K562 (cell line): ENCODE results near the gene TMTC2. TPM values are rescaled to one million over a fixed set of nuclear protein-coding genes. Genes with fewer than 3 reads are reported as not detected.

Source experiments
- ATAC-seq: fragments of 200-7000 bp; cut with Tn5 transposase; 3 replicates; pipeline ENCODE4 v1.9.1; 2020; ENCODE audit warnings: moderate library complexity
- BruUV-seq: library from RNA; stranded (reverse); fragments of 400-500 nt; replicated peaks from 2 replicates; lab custom pipeline; 2021; lab: Mats Ljungman, UMichigan
- CTCF ChIA-PET: fragments of 300-600 bp; formaldehyde crosslinking; extraction: SDS; loops from one replicate; lab custom pipeline; 2021; ENCODE audit warnings: low intra/inter-chr PET ratio; lab: Yijun Ruan, JAX
- POLR2A ChIA-PET: fragments of 300-600, 350-650 bp; sonication (Branson Sonifier 250); formaldehyde crosslinking; extraction: SDS; loops from one replicate; lab custom pipeline; 2021; ENCODE audit warnings: antibody characterized with exemption, inconsistent platforms; lab: Yijun Ruan, JAX
- DNase-seq, 4 experiments: peaks; one replicate each; pipeline versions ENCODE4 v3.0.0 to v3.0.0-alpha.2; 2011 to 2018; ENCODE audit warnings: low spot score in 3 of 4, mixed read lengths in 3 of 4; ENCODE audit errors: extremely low read depth in 1 of 4
- FAIRE-seq: peaks from 2 replicates; lab custom pipeline; 2011; peaks lifted over from hg19 to GRCh38; lab: Jason Lieb, UNC
- H2AFZ ChIP-seq: 2 replicates; pipeline ENCODE4 v1.6.0; 2011; ENCODE audit warnings: low read depth, low read length, control low read depth, inconsistent platforms
- H3K27ac ChIP-seq: fragments of 200-600 bp; 3 replicates; pipeline ENCODE4 v1.8.0; 2011; ENCODE audit warnings: low read depth, mild to moderate bottlenecking, control low read depth, inconsistent platforms, low read length, moderate library complexity, mixed read lengths; ENCODE audit errors: extremely low read depth
- H3K27me3 ChIP-seq, 2 experiments: fragments of 300-600 bp in 1 of 2; 2 replicates in 1 of 2; 3 replicates in 1 of 2; pipeline versions ENCODE4 v1.6.0 to v1.8.0; 2011; ENCODE audit warnings: inconsistent platforms in 2 of 2, low read length in 2 of 2, mild to moderate bottlenecking in 1 of 2, mixed read lengths in 1 of 2, moderate library complexity in 1 of 2; ENCODE audit not compliant: control insufficient read depth in 2 of 2, insufficient read depth in 2 of 2
- H3K36me3 ChIP-seq: fragments of 300-600 bp; 3 replicates; pipeline ENCODE4 v1.8.0; 2011; ENCODE audit warnings: mild to moderate bottlenecking, low read length, inconsistent platforms; ENCODE audit not compliant: control insufficient read depth, insufficient read depth
- H3K4me1 ChIP-seq, 2 experiments: fragments of 200-600 bp in 1 of 2; replicated peaks in 1 of 2; 2 replicates in 1 of 2; 3 replicates in 1 of 2; pipeline versions ENCODE4 v1.5.1 to v1.8.0; 2011; ENCODE audit warnings: inconsistent platforms in 2 of 2, low read length in 2 of 2, mild to moderate bottlenecking in 1 of 2, mixed read lengths in 1 of 2, moderate library complexity in 1 of 2; ENCODE audit not compliant: control insufficient read depth in 2 of 2, insufficient read depth in 2 of 2
- H3K4me2 ChIP-seq: 2 replicates; pipeline ENCODE4 v1.6.1; 2011; ENCODE audit warnings: low read length, control low read depth, inconsistent platforms, mixed read lengths; ENCODE audit not compliant: insufficient read depth
- H3K4me3 ChIP-seq: fragments of 200-600 bp; sonication (generic), shearing (Covaris generic); 2 replicates; pipeline ENCODE4 v1.5.1; 2016; ENCODE audit warnings: control low read depth, inconsistent platforms
- H3K79me2 ChIP-seq: fragments of 200-600 bp; 3 replicates; pipeline ENCODE4 v1.8.0; 2011; ENCODE audit warnings: low read length, inconsistent platforms; ENCODE audit not compliant: control insufficient read depth, insufficient read depth
- H3K9ac ChIP-seq, 2 experiments: 2 replicates each; pipeline versions ENCODE4 v1.6.0 to v1.6.1; 2011; ENCODE audit warnings: low read depth in 2 of 2, low read length in 2 of 2, control low read depth in 1 of 2, inconsistent platforms in 1 of 2, mild to moderate bottlenecking in 1 of 2, mixed read lengths in 1 of 2; ENCODE audit not compliant: insufficient read depth in 1 of 2
- H3K9me1 ChIP-seq: one replicate; pipeline ENCODE4 v1.6.0; 2011; ENCODE audit warnings: inconsistent platforms, mild to moderate bottlenecking, low read length, moderate library complexity; ENCODE audit not compliant: control insufficient read depth, insufficient read depth
- H3K9me3 ChIP-seq: replicated peaks from 2 replicates; pipeline ENCODE4 v1.5.1; 2011; ENCODE audit warnings: low read depth, low read length, inconsistent platforms; ENCODE audit not compliant: control insufficient read depth, insufficient read depth
- H4K20me1 ChIP-seq: replicated peaks from 2 replicates; pipeline ENCODE4 v1.6.1; 2011; ENCODE audit warnings: low read length, inconsistent platforms, mixed read lengths; ENCODE audit not compliant: control insufficient read depth, insufficient read depth
- CBFB ChIP-seq: sonication (generic); formaldehyde crosslinking; IDR thresholded peaks from 2 replicates; pipeline ENCODE4 v1.4.0; 2020; ENCODE audit warnings: mild to moderate bottlenecking, missing genetic modification reagents
- HLTF ChIP-seq: fragments of 450-650 bp; IDR thresholded peaks from 2 replicates; pipeline ENCODE4 v1.6.1; 2016
- MEIS2 ChIP-seq: fragments of 450-650 bp; IDR thresholded peaks from 2 replicates; pipeline ENCODE4 v1.6.1; 2014; ENCODE audit warnings: mild to moderate bottlenecking; ENCODE audit not compliant: partially characterized antibody
- MYNN ChIP-seq, 2 experiments: sonication (generic); formaldehyde crosslinking in 1 of 2; IDR thresholded peaks; 2 replicates each; pipeline versions ENCODE4 v1.5.0 to v1.6.1; 2016 to 2020; ENCODE audit warnings: antibody characterized with exemption in 1 of 2, missing genetic modification reagents in 1 of 2
- NEUROD1 ChIP-seq: fragments of 150-350 bp; IDR thresholded peaks from 2 replicates; pipeline ENCODE4 v1.6.1; 2014; ENCODE audit warnings: borderline replicate concordance, low read length, low read depth; ENCODE audit not compliant: partially characterized antibody
- NFIX ChIP-seq: fragments of 250-450 bp; sonication (Bioruptor Pico); IDR thresholded peaks from 2 replicates; pipeline ENCODE4 v1.4.0; 2020; ENCODE audit warnings: low read depth, mild to moderate bottlenecking, moderate library complexity
- NR2C2 ChIP-seq, 2 experiments: fragments of 200-800 bp in 1 of 2; sonication (Bioruptor generic) in 1 of 2; sonication (generic) in 1 of 2; formaldehyde crosslinking in 1 of 2; IDR thresholded peaks; 2 replicates each; pipeline versions ENCODE4 v1.6.1 to v1.8.0; 2016 to 2022; ENCODE audit warnings: mild to moderate bottlenecking in 1 of 2, missing compliant biosample characterization in 1 of 2, missing genetic modification characterization in 1 of 2, missing genetic modification reagents in 1 of 2
- PTTG1 ChIP-seq: fragments of 450-650 bp; IDR thresholded peaks from 2 replicates; pipeline ENCODE4 v1.6.1; 2016; ENCODE audit warnings: low read depth, mild to moderate bottlenecking, missing genetic modification characterization, missing compliant biosample characterization
- ZNF695 ChIP-seq: fragments of 450-650 bp; formaldehyde crosslinking; IDR thresholded peaks from 2 replicates; pipeline ENCODE4 v1.4.0; 2020; ENCODE audit warnings: mild to moderate bottlenecking, moderate library complexity
- WGBS: fragments of 100-300 bp; shearing (Covaris generic); methylation state at CpG from one replicate; pipeline ENCODE4 v1.1.6; 2016; ENCODE audit warnings: low coverage, mixed read lengths; ENCODE audit not compliant: insufficient coverage; ENCODE audit errors: missing lambda C conversion rate; 5-methylcytosine and 5-hydroxymethylcytosine counted together
- in situ Hi-C: fragments of 300-500 bp; cut with MboI; formaldehyde crosslinking; loops from 4 replicates; pipeline ENCODE4 v1.15.0; 2018; ENCODE audit warnings: inconsistent platforms, mixed read lengths
- intact Hi-C: fragments of 100-400 bp; cut with micrococcal nuclease; formaldehyde crosslinking; loops from 2 replicates; pipeline ENCODE4 v1.14.2; 2022
- polyA plus RNA-seq, 8 experiments: library from polyadenylated mRNA; depleted of rRNA in 4 of 8; stranded (reverse) in 5 of 8; unstranded in 3 of 8; fragments of >200 nt; fragmentation: Nextera tagmentation in 2 of 8; fragmentation: Illumina TruSeq in 1 of 8; extraction: Ambion mirVana in 2 of 8; extraction: Trizol in 1 of 8; gene quantifications; 2 replicates each; pipeline versions ENCODE4 v1.2.1 to v1.2.3, GENCODE V29; 2011 to 2014; ENCODE audit warnings: inconsistent platforms in 1 of 8, missing spikeins in 1 of 8
- total RNA-seq, 7 experiments: library from RNA; depleted of rRNA in 6 of 7; stranded (reverse); fragments of >200 nt in 6 of 7; fragmentation: Illumina TruSeq in 2 of 7; extraction: Trizol in 2 of 7; gene quantifications; 2 replicates each; pipeline versions ENCODE4 v1.2.1 to v1.2.3, GENCODE V29; 2011 to 2021; ENCODE audit warnings: low replicate concordance in 1 of 7

The TMTC2 gene
- total and polyA plus RNA-seq, 9 of the 15 experiments (the other 6 are each of a cell fraction or from before 2014, with no cell fraction given), result 0.29 to 1.1 (median 0.55) TPM

DNA sequence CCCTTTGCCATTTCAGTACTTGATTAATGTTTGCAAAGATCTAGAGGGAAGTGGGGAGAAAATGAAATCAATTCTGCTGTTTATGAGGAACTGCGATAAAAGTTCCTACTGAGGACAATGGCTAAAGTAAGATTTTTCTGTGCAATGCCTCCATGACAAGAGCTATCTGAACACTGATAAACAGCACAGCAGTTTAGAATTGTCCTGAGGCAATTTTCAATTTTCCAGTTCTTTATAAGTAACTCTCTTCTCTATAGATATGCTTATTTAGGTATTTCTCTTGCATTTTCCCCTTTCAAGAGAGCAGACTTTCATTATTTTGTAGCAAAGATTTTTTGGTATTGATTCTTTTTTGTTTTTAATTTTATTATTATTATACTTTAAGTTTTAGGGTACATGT, 34.6 kb upstream of the TMTC2 start:
- FAIRE-seq (no peak), ATAC-seq (no peak), DNase-seq (no peak)
- H3K9me3 ChIP-seq, result no peaks in the 10 kb centered on the region
- no peak overlapping the region for H3K4me3 ChIP-seq
- no peaks in the 10 kb centered on the region for H3K9me1 ChIP-seq
- H3K79me2 ChIP-seq, result no peaks in the 10 kb centered on the region
- H4K20me1 ChIP-seq, result no peaks in the 10 kb centered on the region
- no peak overlapping the region for H2AFZ ChIP-seq
- no TSS peak for BruUV-seq
- no peaks in the 10 kb centered on the region for H3K27me3 ChIP-seq
- WGBS, result 0% methylated on average over 1 of the region's 1 CpG
- no peak overlapping the region for H3K4me2 ChIP-seq
- POLR2A ChIA-PET, result no interaction called here
- no peaks in the 10 kb centered on the region for H3K4me1 ChIP-seq
- H3K36me3 ChIP-seq, result no peaks in the 10 kb centered on the region
- in situ Hi-C loops (no loop called here), intact Hi-C loops (no loop called here)
- no peak for TF ChIP-seq MEIS2
- TF ChIP-seq HLTF, result no peak
- no peak for TF ChIP-seq MYNN (IDR thresholded peaks at IDR 0.05)
- TF ChIP-seq MYNN (CRISPR knock-in tag; IDR thresholded peaks at IDR 0.05), result no peak
- no peak for TF ChIP-seq ZNF695 (CRISPR knock-in tag)
- TF ChIP-seq NEUROD1, result no peak
- TF ChIP-seq NFIX (CRISPR knock-in tag), result no peak
- TF ChIP-seq PTTG1 (tag), result no peak
- TF ChIP-seq CBFB (CRISPR knock-in tag), result no peak
- TF ChIP-seq NR2C2 (CRISPR knock-in tag; IDR thresholded peaks at IDR 0.05), result no peak
- no peak for TF ChIP-seq NR2C2 (tag; IDR thresholded peaks at IDR 0.05)
- CTCF ChIA-PET, result no interaction called here
- no peak overlapping the region for H3K9ac ChIP-seq
- no peak overlapping the region for H3K27ac ChIP-seq
